Kidney epithelial cell (primary cell): ENCODE results near the gene DNAI7. TPM values are rescaled to one million over a fixed set of nuclear protein-coding genes. Genes with fewer than 3 reads are reported as not detected.

Experiments
- DNase-seq: peaks from one replicate; pipeline ENCODE4 v3.0.0-alpha.2; 2010; ENCODE audit warnings: low read depth
- H3K27me3 ChIP-seq: 2 replicates; pipeline ENCODE4 v1.6.0; 2011; ENCODE audit warnings: low read length; ENCODE audit not compliant: control insufficient read depth, insufficient read depth
- H3K36me3 ChIP-seq: 2 replicates; pipeline ENCODE4 v1.5.1; 2011; ENCODE audit warnings: low read length; ENCODE audit not compliant: control insufficient read depth, insufficient read depth
- H3K4me3 ChIP-seq: 2 replicates; pipeline ENCODE4 v1.5.1; 2011; ENCODE audit warnings: low read depth, mild to moderate bottlenecking, control low read depth, low read length
- total RNA-seq: library from RNA; depleted of rRNA; stranded (reverse); fragments of >200 nt; gene quantifications from 2 replicates; pipeline ENCODE4 v1.2.3, GENCODE V29; 2015
- TF ChIP-seq, protein P1 (sequence below): IDR thresholded peaks from 2 replicates; pipeline ENCODE4 v1.5.1; 2011; ENCODE audit warnings: mild to moderate bottlenecking, moderate library complexity, low read length, control low read depth, inconsistent platforms; ENCODE audit not compliant: insufficient read depth, poor library complexity, severe bottlenecking

DNAI7 gene, protein sequence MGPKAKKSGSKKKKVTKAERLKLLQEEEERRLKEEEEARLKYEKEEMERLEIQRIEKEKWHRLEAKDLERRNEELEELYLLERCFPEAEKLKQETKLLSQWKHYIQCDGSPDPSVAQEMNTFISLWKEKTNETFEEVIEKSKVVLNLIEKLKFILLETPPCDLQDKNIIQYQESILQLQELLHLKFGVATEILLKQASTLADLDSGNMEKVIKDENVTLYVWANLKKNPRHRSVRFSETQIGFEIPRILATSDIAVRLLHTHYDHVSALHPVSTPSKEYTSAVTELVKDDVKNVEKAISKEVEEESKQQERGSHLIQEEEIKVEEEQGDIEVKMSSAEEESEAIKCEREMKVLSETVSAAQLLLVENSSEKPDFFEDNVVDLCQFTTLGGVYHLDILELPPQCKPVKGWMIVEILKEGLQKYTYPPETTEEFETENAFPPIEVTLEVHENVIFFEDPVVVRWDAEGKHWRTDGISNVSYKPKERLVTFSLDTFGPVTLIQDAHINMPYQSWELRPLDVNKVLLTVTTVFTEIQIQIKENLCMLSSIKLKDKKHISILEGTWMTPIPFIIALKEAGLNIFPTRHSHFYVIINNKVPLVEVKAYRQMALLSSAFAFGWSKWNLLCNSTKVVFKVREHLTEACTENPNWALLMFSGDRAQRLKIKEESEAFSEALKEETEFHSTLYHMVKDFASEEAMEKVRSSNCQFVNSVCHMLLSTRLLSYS
- 0.07 TPM in 1 of 2 replicates, not detected in the other for total RNA-seq

DNA sequence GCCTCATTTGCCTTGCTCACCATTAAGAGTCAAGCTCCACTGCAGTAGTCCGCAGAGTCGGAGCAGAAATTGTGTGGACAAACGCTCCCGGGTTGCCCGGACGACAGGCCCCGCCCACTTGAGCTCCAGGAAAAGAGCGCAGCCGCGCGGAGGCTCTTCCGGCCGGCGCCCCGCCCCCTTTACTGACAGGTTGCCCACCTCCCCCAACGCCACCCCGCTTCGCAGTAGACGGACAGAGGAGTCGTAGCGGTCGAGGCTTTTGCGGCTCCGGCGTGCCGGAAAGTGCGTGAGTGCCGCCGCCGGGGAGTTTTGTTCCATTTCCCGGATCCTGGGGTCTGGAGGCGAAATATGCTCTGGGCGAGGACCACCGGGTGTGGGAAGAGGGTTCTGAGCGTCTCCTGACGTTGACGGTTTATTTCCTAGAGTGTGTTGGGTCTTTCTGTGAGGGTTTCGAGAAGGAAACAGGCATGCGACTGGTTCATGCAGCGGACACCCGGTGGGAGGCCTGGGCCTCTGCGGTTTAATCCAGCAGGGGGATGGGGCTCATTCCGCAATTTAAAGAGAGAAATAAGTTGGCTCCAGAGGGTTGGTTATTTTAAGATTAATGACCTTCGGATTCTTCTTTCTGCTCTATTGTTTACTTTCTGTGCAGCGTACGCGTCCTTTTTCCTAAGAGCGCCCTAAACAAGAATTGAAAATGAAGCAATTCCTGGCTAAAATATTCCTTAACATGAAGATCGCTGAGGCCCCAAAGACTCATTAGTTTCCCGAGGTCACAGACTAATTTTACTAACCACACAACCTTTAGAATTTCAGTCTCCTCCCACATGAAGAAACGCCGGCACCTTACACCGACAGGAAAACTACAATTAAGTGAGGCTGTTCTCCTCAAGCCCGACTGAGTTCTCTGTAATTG lies at the start of gene DNAI7, which contains the start of gene ETFRF1:
Gene DNAI7, minus strand, starts transcription at position 105 of the 916 bp plus-strand sequence. Its CDS starts 82 bp downstream, at position 23.
Gene ETFRF1, plus strand, starts transcription at position 182 of the 916 bp plus-strand sequence. CDS start 8,720 bp downstream, outside the sequence.
- Histone ChIP-seq H3K4me3 (peak within 1 kb of the TSS; percentile 64), H3K27me3 (no peaks in the 10 kb centered on the region), H3K36me3 (no peaks in the 10 kb centered on the region)
- peak; percentile 80 for DNase-seq
- TF ChIP-seq, protein P1, sequence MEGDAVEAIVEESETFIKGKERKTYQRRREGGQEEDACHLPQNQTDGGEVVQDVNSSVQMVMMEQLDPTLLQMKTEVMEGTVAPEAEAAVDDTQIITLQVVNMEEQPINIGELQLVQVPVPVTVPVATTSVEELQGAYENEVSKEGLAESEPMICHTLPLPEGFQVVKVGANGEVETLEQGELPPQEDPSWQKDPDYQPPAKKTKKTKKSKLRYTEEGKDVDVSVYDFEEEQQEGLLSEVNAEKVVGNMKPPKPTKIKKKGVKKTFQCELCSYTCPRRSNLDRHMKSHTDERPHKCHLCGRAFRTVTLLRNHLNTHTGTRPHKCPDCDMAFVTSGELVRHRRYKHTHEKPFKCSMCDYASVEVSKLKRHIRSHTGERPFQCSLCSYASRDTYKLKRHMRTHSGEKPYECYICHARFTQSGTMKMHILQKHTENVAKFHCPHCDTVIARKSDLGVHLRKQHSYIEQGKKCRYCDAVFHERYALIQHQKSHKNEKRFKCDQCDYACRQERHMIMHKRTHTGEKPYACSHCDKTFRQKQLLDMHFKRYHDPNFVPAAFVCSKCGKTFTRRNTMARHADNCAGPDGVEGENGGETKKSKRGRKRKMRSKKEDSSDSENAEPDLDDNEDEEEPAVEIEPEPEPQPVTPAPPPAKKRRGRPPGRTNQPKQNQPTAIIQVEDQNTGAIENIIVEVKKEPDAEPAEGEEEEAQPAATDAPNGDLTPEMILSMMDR, result no peak

DNA sequence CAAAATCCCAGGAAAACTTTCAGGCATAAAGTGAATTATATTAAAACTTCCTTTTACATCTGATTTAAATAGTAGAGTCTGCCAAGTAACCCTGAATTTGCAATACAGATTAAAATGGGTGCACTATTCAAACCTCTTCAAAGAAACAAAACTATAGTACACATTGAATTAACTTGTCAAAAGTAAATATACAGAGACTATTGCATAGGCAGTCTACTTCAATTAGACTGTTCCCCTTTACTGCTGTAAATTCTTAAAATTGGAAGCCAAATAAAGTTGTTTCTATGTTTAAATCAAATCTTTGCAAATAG lies 48.7 kb upstream of the DNAI7 start:
- no peak for DNase-seq
- TF ChIP-seq, protein P1, result no peak
- H3K36me3 ChIP-seq, result no peaks in the 10 kb centered on the region

GRCh38 chr12:25242981-25243679 lies 48.2 kb upstream of the DNAI7 start:
- DNase-seq, result no peak

More for the DNA sequence above, 48.7 kb upstream of the DNAI7 start:
- H3K4me3 ChIP-seq, result no peak overlapping the region
- H3K27me3 ChIP-seq, result no peaks in the 10 kb centered on the region

DNA sequence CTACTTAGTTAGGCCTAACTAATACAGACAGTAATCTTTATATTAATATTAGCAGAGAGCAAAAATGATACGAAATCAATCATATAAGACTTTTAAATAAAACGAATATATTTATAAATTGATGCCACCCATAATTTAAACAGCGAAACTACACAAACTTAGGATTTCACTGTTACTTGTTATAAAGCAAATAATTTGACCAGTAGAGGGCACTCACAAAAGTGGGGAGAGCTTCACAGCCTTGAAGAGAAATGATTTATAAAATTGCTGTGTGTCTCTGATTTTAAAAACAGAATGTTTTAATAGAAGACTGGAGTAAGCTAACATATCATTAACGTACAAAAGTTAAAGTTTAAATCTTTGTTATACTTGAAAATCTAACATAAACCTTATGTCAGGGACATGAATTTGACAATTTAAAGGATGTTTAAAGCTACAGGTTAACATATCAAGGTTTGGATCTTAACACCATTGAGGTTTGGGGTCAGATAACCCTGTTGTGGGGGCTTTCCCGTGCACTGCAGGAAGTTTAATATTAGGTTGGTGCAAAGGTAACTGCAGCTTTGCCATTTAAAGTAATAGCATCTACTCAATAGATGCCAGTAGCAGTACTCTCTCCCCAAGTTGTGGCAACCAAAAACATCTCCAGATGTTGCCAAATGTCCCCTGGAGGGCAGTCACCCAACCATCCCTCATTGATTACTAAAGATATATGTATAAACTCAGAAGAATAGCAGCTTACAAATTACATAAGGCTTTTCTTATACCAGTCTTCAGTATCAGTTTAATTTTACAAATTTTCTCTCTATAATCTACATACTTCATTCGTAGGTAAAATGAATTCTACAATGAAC lies 46.4 kb upstream of the DNAI7 start:
- Histone ChIP-seq H3K27me3 (no peaks in the 10 kb centered on the region), H3K36me3 (peaks cover 2% of the 10 kb centered on the region), H3K4me3 (no peak overlapping the region)
- DNase-seq, result no peak
- TF ChIP-seq, protein P1, result peak; percentile 46

More at GRCh38 chr12:25242981-25243679, 48.2 kb upstream of the DNAI7 start:
- Histone ChIP-seq H3K36me3 (no peaks in the 10 kb centered on the region), H3K4me3 (no peak overlapping the region), H3K27me3 (no peaks in the 10 kb centered on the region)
- TF ChIP-seq, protein P1, result no peak
